ENCODE results near the gene KRTAP4-5. TPM values are rescaled to one million over a fixed set of nuclear protein-coding genes. Genes with fewer than 3 reads are reported as not detected.
"Not testable (repeated sequence)": the region's sequence is repeated elsewhere in the genome, so short reads cannot be mapped to it uniquely, and the experiment has no call there.

The KRTAP4-5 gene
- total and polyA plus RNA-seq, 8 donors: not detected

- 37 to 44% methylated on average over 8 to 9 of the region's 10 CpGs for WGBS, 2 donors
- no peaks in the 10 kb centered on the region for H3K9me3 ChIP-seq
- no peak within 1 kb of the TSS for H3K4me3 ChIP-seq
- H3K4me1 ChIP-seq: no peaks in the 10 kb centered on the region
- FAIRE-seq (no peak), ATAC-seq (no peak), DNase-seq (no peak)
- no peak for TF ChIP-seq CTCF (IDR thresholded peaks at IDR 0.05)
- no peak within 1 kb of the TSS for H3K27ac ChIP-seq
- H3K36me3 ChIP-seq: no peaks in the 10 kb centered on the region
- intact Hi-C loops (cut with DNase I): no loop called here
- no peaks in the 10 kb centered on the region for H3K27me3 ChIP-seq
Observed at GRCh38 chr17:41101586-41102259, 47.9 kb downstream of the KRTAP4-5 start, which contains the start of gene KRTAP4-16. TSS of gene KRTAP4-16 (minus strand) at chr17:41102209. CDS start at chr17:41102209, 0 bp downstream.

DNA sequence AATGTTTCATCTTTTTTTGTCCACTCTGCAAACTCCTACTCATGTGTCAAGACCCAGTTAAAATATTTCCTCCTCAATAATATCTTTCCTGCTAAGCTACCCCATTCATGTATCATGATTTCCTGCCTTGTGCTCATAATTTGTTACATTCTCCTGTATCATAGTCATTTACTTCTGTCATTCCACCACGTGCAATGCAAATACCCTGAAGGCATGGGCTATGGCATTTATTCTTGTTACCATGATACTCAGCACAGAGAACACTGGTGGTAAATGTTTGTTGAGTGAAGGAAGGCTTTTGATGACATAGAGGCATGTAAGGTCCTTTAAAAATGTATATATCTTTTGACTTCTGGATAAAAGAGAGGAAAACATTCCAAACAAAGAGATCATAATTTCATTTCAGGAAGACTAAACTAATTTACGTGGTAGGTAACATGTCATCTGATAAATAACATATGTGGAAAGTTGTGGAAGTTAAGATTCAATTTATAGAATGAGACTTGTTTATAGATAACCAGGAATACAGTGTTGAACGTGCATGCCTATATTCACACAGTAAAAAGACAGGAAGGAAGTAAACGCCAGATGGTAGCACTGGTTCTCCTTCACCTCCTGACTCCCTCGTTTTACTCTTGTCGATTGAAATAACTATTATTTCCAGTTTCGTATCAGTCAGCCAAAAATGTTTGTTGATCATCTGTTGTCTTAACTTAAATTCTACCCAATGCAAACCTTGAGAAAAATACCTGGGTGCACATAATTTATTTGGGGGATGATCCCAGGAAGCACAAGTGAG is 49.7 kb downstream of the KRTAP4-5 start:
- intact Hi-C loops (cut with DNase I); H3K27me3 ChIP-seq; DNase-seq; H3K4me1 ChIP-seq; FAIRE-seq; H3K9me3 ChIP-seq; H3K36me3 ChIP-seq; H3K27ac ChIP-seq; ATAC-seq; H3K4me3 ChIP-seq: not testable (repeated sequence)
- 45 to 50% methylated on average over 7 of the region's 7 CpGs for WGBS, 2 donors

Other genes starting within 250 kb of the KRTAP4-5 start
Only the 30 nearest of the 40 such genes appear.
- gene KRTAP3-2, start 149.9 kb downstream of the KRTAP4-5 start, total RNA-seq: not detected
- not detected for gene KRTAP3-2, start 149.9 kb downstream of the KRTAP4-5 start, polyA plus RNA-seq
- not detected for gene KRTAP3-1, start 140.7 kb downstream of the KRTAP4-5 start, total RNA-seq
- under 1 TPM in 1 of 2 donors, not detected in 1; 0.19 TPM for gene KRTAP3-1, start 140.7 kb downstream of the KRTAP4-5 start, polyA plus RNA-seq
- not detected for gene KRTAP1-5, start 122.6 kb downstream of the KRTAP4-5 start, total RNA-seq
- not detected for gene KRTAP1-5, start 122.6 kb downstream of the KRTAP4-5 start, polyA plus RNA-seq
- not detected for gene KRTAP1-4, start 119.6 kb downstream of the KRTAP4-5 start, total RNA-seq
- gene KRTAP1-4, start 119.6 kb downstream of the KRTAP4-5 start, polyA plus RNA-seq: not detected
- gene KRTAP1-3, start 115.0 kb downstream of the KRTAP4-5 start, total RNA-seq: not detected
- not detected for gene KRTAP1-3, start 115.0 kb downstream of the KRTAP4-5 start, polyA plus RNA-seq
- under 1 TPM in 3 of 6 donors, not detected in 3; 0.16 to 0.46 (median 0.31) TPM for gene KRTAP1-1, start 108.4 kb downstream of the KRTAP4-5 start, total RNA-seq
- gene KRTAP1-1, start 108.4 kb downstream of the KRTAP4-5 start, polyA plus RNA-seq: under 1 TPM in 1 of 2 donors, not detected in 1; 0.68 TPM
- gene KRTAP2-1, start 102.5 kb downstream of the KRTAP4-5 start, total RNA-seq: not detected
- not detected for gene KRTAP2-1, start 102.5 kb downstream of the KRTAP4-5 start, polyA plus RNA-seq
- gene KRTAP2-2, start 94.6 kb downstream of the KRTAP4-5 start, total RNA-seq: not detected
- gene KRTAP2-2, start 94.6 kb downstream of the KRTAP4-5 start, polyA plus RNA-seq: not detected
- not detected for gene KRTAP2-3, start 89.7 kb downstream of the KRTAP4-5 start, total RNA-seq
- gene KRTAP2-3, start 89.7 kb downstream of the KRTAP4-5 start, polyA plus RNA-seq: not detected
- gene KRTAP2-4, start 83.9 kb downstream of the KRTAP4-5 start, total RNA-seq: not detected
- not detected for gene KRTAP2-4, start 83.9 kb downstream of the KRTAP4-5 start, polyA plus RNA-seq
- not detected for gene KRTAP4-7, start 65.7 kb downstream of the KRTAP4-5 start, total RNA-seq
- not detected for gene KRTAP4-7, start 65.7 kb downstream of the KRTAP4-5 start, polyA plus RNA-seq
- gene KRTAP4-8, start 51.7 kb downstream of the KRTAP4-5 start, total RNA-seq: not detected
- not detected for gene KRTAP4-8, start 51.7 kb downstream of the KRTAP4-5 start, polyA plus RNA-seq
- gene KRTAP4-16, start 47.6 kb downstream of the KRTAP4-5 start, total RNA-seq: not detected
- not detected for gene KRTAP4-16, start 47.6 kb downstream of the KRTAP4-5 start, polyA plus RNA-seq
- gene KRTAP4-9, start 44.4 kb downstream of the KRTAP4-5 start, total RNA-seq: not detected
- gene KRTAP4-9, start 44.4 kb downstream of the KRTAP4-5 start, polyA plus RNA-seq: not detected
- gene KRTAP4-11, start 31.5 kb downstream of the KRTAP4-5 start, total RNA-seq: not detected
- gene KRTAP4-11, start 31.5 kb downstream of the KRTAP4-5 start, polyA plus RNA-seq: not detected
- gene KRTAP4-12, start 25.6 kb downstream of the KRTAP4-5 start, total RNA-seq: not detected
- gene KRTAP4-12, start 25.6 kb downstream of the KRTAP4-5 start, polyA plus RNA-seq: not detected
- gene KRTAP4-6, start 9.3 kb downstream of the KRTAP4-5 start, total RNA-seq: not detected
- not detected for gene KRTAP4-6, start 9.3 kb downstream of the KRTAP4-5 start, polyA plus RNA-seq
- gene KRTAP4-4, start 10.9 kb upstream of the KRTAP4-5 start, total RNA-seq: not detected
- not detected for gene KRTAP4-4, start 10.9 kb upstream of the KRTAP4-5 start, polyA plus RNA-seq
- gene KRTAP4-3, start 18.4 kb upstream of the KRTAP4-5 start, total RNA-seq: not detected
- not detected for gene KRTAP4-3, start 18.4 kb upstream of the KRTAP4-5 start, polyA plus RNA-seq
- not detected for gene KRTAP4-2, start 28.4 kb upstream of the KRTAP4-5 start, total RNA-seq
- gene KRTAP4-2, start 28.4 kb upstream of the KRTAP4-5 start, polyA plus RNA-seq: not detected
- not detected for gene KRTAP4-1, start 35.1 kb upstream of the KRTAP4-5 start, total RNA-seq
- gene KRTAP4-1, start 35.1 kb upstream of the KRTAP4-5 start, polyA plus RNA-seq: not detected
- not detected for gene KRTAP9-1, start 40.1 kb upstream of the KRTAP4-5 start, total RNA-seq
- not detected for gene KRTAP9-1, start 40.1 kb upstream of the KRTAP4-5 start, polyA plus RNA-seq
- gene KRTAP9-2, start 76.8 kb upstream of the KRTAP4-5 start, total RNA-seq: not detected
- not detected for gene KRTAP9-2, start 76.8 kb upstream of the KRTAP4-5 start, polyA plus RNA-seq
- not detected for gene KRTAP9-3, start 82.6 kb upstream of the KRTAP4-5 start, total RNA-seq
- not detected for gene KRTAP9-3, start 82.6 kb upstream of the KRTAP4-5 start, polyA plus RNA-seq
- gene KRTAP9-8, start 88.2 kb upstream of the KRTAP4-5 start, total RNA-seq: not detected
- gene KRTAP9-8, start 88.2 kb upstream of the KRTAP4-5 start, polyA plus RNA-seq: not detected
- not detected for gene KRTAP9-4, start 99.9 kb upstream of the KRTAP4-5 start, total RNA-seq
- gene KRTAP9-4, start 99.9 kb upstream of the KRTAP4-5 start, polyA plus RNA-seq: not detected
- gene KRTAP9-9, start 105.6 kb upstream of the KRTAP4-5 start, total RNA-seq: not detected
- gene KRTAP9-9, start 105.6 kb upstream of the KRTAP4-5 start, polyA plus RNA-seq: not detected
- not detected for gene KRTAP9-6, start 115.6 kb upstream of the KRTAP4-5 start, total RNA-seq
- not detected for gene KRTAP9-6, start 115.6 kb upstream of the KRTAP4-5 start, polyA plus RNA-seq
- not detected for gene KRTAP9-7, start 125.9 kb upstream of the KRTAP4-5 start, total RNA-seq
- gene KRTAP9-7, start 125.9 kb upstream of the KRTAP4-5 start, polyA plus RNA-seq: not detected
- not detected for gene KRTAP29-1, start 153.0 kb upstream of the KRTAP4-5 start, total RNA-seq
- not detected for gene KRTAP29-1, start 153.0 kb upstream of the KRTAP4-5 start, polyA plus RNA-seq

Measured in pancreas (tissue), 10 donors.